Neural progenitor cell (in vitro differentiated cells): Measurements from ENCODE around the gene NT5C2. TPM values are rescaled to one million over a fixed set of nuclear protein-coding genes. Genes with fewer than 3 reads are reported as not detected.

ENCODE experiments used
- DNase-seq: peaks from one replicate; pipeline ENCODE4 v3.0.0-alpha.2; 2016; ENCODE audit warnings: low spot score
- H2AFZ ChIP-seq: fragments of 200-600 bp; sonication (generic); replicated peaks from 2 replicates; pipeline ENCODE4 v1.6.1; 2016; ENCODE audit warnings: antibody characterized with exemption
- H3F3A ChIP-seq: fragments of 200-600 bp; sonication (generic); 2 replicates; pipeline ENCODE4 v1.6.1; 2016; ENCODE audit warnings: antibody characterized with exemption, low read depth
- H3K27ac ChIP-seq: fragments of 200-600 bp; sonication (generic); 2 replicates; pipeline ENCODE4 v1.5.1; 2016; ENCODE audit warnings: mild to moderate bottlenecking
- H3K27me3 ChIP-seq: fragments of 200-600 bp; sonication (generic); 2 replicates; pipeline ENCODE4 v1.6.1; 2016; ENCODE audit warnings: mild to moderate bottlenecking, moderate library complexity
- H3K36me3 ChIP-seq: fragments of 200-600 bp; sonication (generic); 2 replicates; pipeline ENCODE4 v1.5.1; 2016
- H3K4me1 ChIP-seq: fragments of 200-600 bp; sonication (generic); 2 replicates; pipeline ENCODE4 v1.6.1; 2016; ENCODE audit warnings: mixed run types
- H3K4me2 ChIP-seq: fragments of 200-600 bp; sonication (generic); 2 replicates; pipeline ENCODE4 v1.6.1; 2016
- H3K4me3 ChIP-seq: fragments of 200-600 bp; sonication (generic); 2 replicates; pipeline ENCODE4 v1.5.1; 2016
- H3K79me2 ChIP-seq: fragments of 200-600 bp; sonication (generic); 2 replicates; pipeline ENCODE4 v1.6.1; 2016; ENCODE audit warnings: low read depth
- H3K9ac ChIP-seq: fragments of 200-600 bp; sonication (generic); 2 replicates; pipeline ENCODE4 v1.6.1; 2016
- H3K9me3 ChIP-seq: fragments of 200-600 bp; sonication (generic); 2 replicates; pipeline ENCODE4 v1.5.1; 2016; ENCODE audit warnings: low read depth
- H4K20me1 ChIP-seq: fragments of 200-600 bp; sonication (generic); 2 replicates; pipeline ENCODE4 v1.6.1; 2016; ENCODE audit warnings: low read depth
- H3K27ac Mint-ChIP-seq: 3 replicates; pipeline ENCODE4 v1.8.0; 2021; ENCODE audit warnings: mixed read lengths
- H3K27me3 Mint-ChIP-seq: 2 replicates; pipeline ENCODE4 v1.8.0; 2022; ENCODE audit warnings: low read depth, mild to moderate bottlenecking, inconsistent platforms, moderate library complexity, mixed read lengths; ENCODE audit not compliant: insufficient read depth
- H3K36me3 Mint-ChIP-seq: 3 replicates; pipeline ENCODE4 v1.8.0; 2021; ENCODE audit warnings: mixed read lengths
- H3K4me1 Mint-ChIP-seq: 3 replicates; pipeline ENCODE4 v1.8.0; 2021; ENCODE audit warnings: mixed read lengths
- H3K4me3 Mint-ChIP-seq: 3 replicates; pipeline ENCODE4 v1.8.0; 2021; ENCODE audit warnings: mild to moderate bottlenecking, moderate library complexity, mixed read lengths
- H3K9me3 Mint-ChIP-seq: 3 replicates; pipeline ENCODE4 v1.8.0; 2020; ENCODE audit warnings: mixed read lengths
- CTCF ChIP-seq: fragments of 200-600 bp; sonication (generic); IDR thresholded peaks from 2 replicates; pipeline ENCODE4 v1.5.1; 2017; ENCODE audit warnings: antibody characterized with exemption, mild to moderate bottlenecking
- EZH2 ChIP-seq: fragments of 200-600 bp; sonication (generic); IDR thresholded peaks from 2 replicates; pipeline ENCODE4 v1.6.1; 2017; ENCODE audit warnings: antibody characterized with exemption, mild to moderate bottlenecking, moderate library complexity
- EZH2phosphoT487 ChIP-seq: fragments of 200-600 bp; sonication (generic); IDR thresholded peaks from 2 replicates; pipeline ENCODE4 v1.6.1; 2017; ENCODE audit warnings: antibody characterized with exemption
- total RNA-seq: library from RNA; depleted of rRNA; stranded (reverse); fragments of >200 nt; gene quantifications from 2 replicates; pipeline ENCODE4 v1.2.3, GENCODE V29; 2015; ENCODE audit warnings: low replicate concordance

Gene NT5C2
- total RNA-seq, 1 donor from 2014 or later, result 63.6 TPM

GRCh38 chr10:103053659-103054581 is 139.2 kb downstream of the NT5C2 start:
- Histone ChIP-seq H3K4me2 (peak overlapping the region; percentile 35), H3K79me2 (no peaks in the 10 kb centered on the region), H3K4me3 (no peak overlapping the region), H3F3A (peaks cover 4% of the 10 kb centered on the region), H3K27me3 (no peaks in the 10 kb centered on the region), H2AFZ (no peak overlapping the region), H4K20me1 (peaks cover 6% of the 10 kb centered on the region), H3K9ac (no peak overlapping the region), H3K9me3 (no peaks in the 10 kb centered on the region), H3K27ac (no peak overlapping the region), H3K36me3 (no peaks in the 10 kb centered on the region), H3K4me1 (peaks cover 4% of the 10 kb centered on the region)
- Mint-ChIP-seq H3K36me3 (no peaks in the 10 kb centered on the region), H3K27me3 (no peaks in the 10 kb centered on the region), H3K4me1 (peaks cover 19% of the 10 kb centered on the region), H3K9me3 (no peaks in the 10 kb centered on the region), H3K4me3 (peak overlapping the region; percentile 71), H3K27ac (peak overlapping the region; percentile 67)
- TF ChIP-seq EZH2phosphoT487 (no peak), EZH2 (no peak), CTCF (peak; percentile 46)
- DNase-seq, result peak; percentile 78

DNA sequence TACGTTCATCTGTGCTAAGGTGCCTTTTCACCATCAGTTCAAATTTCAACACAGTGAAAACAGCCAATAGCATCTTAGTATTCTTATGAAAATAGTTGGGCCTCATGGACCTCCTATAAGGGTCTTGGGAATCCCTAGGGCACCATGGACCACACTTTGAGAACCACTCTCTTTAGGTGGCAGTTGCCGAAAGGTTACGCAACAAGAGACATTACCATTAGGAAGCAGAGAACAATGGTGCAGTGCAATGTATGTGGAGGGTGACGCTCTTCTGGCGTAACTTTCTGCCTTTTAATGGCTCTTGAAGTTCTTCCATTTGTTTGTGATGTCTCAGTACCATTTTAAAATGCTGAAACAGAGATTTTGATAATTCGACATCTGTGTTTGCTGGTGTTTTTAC is 143.8 kb downstream of the NT5C2 start:
- H3K4me3 ChIP-seq, result no peak overlapping the region
- no peak overlapping the region for H3K4me3 Mint-ChIP-seq
- H3K36me3 Mint-ChIP-seq, result no peaks in the 10 kb centered on the region
- H3K27me3 ChIP-seq, result no peaks in the 10 kb centered on the region
- H3K36me3 ChIP-seq, result no peaks in the 10 kb centered on the region
- H2AFZ ChIP-seq, result no peak overlapping the region
- peaks cover 15% of the 10 kb centered on the region for H3K4me1 ChIP-seq
- peaks cover 6% of the 10 kb centered on the region for H4K20me1 ChIP-seq
- H3K9me3 ChIP-seq, result no peaks in the 10 kb centered on the region
- no peaks in the 10 kb centered on the region for H3K79me2 ChIP-seq
- no peak overlapping the region for H3K9ac ChIP-seq
- H3F3A ChIP-seq, result peaks cover 3% of the 10 kb centered on the region
- H3K27ac ChIP-seq, result no peak overlapping the region
- no peak for TF ChIP-seq CTCF
- no peak for TF ChIP-seq EZH2phosphoT487
- TF ChIP-seq EZH2, result no peak
- no peaks in the 10 kb centered on the region for H3K9me3 Mint-ChIP-seq
- H3K27me3 Mint-ChIP-seq, result no peaks in the 10 kb centered on the region
- H3K4me1 Mint-ChIP-seq, result peaks cover 25% of the 10 kb centered on the region
- no peak overlapping the region for H3K4me2 ChIP-seq
- DNase-seq, result no peak
- H3K27ac Mint-ChIP-seq, result no peak overlapping the region

DNA sequence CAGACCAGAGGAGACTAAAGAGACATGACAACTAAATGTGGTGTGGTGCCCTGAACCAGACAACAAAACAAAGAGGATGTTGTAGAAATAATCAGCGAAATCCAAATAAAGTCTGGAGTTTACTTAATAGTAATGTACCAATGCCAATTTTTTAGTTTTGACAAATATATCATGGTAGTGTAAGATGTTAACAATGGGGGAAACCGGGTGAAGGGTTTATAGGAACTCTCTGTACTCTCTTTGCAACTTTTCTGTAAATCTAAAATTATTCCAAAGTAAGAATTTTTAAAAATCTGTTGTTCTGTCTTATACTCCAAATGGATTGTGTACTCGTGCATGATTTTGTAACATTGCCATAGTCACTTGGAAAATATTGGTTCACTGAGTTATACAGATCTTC is 145.7 kb downstream of the NT5C2 start:
- TF ChIP-seq EZH2 (no peak), EZH2phosphoT487 (no peak), CTCF (no peak)
- H3F3A ChIP-seq, result no peaks in the 10 kb centered on the region
- H3K36me3 Mint-ChIP-seq, result no peaks in the 10 kb centered on the region

More for the DNA sequence above, 145.7 kb downstream of the NT5C2 start:
- Histone ChIP-seq H3K9ac (no peak overlapping the region), H3K9me3 (no peaks in the 10 kb centered on the region), H3K4me2 (no peak overlapping the region), H3K4me3 (no peak overlapping the region), H3K27ac (no peak overlapping the region), H4K20me1 (no peaks in the 10 kb centered on the region), H3K36me3 (no peaks in the 10 kb centered on the region), H3K4me1 (peaks cover 14% of the 10 kb centered on the region), H3K27me3 (no peaks in the 10 kb centered on the region), H3K79me2 (no peaks in the 10 kb centered on the region), H2AFZ (no peak overlapping the region)
- no peaks in the 10 kb centered on the region for H3K9me3 Mint-ChIP-seq
- H3K27ac Mint-ChIP-seq, result no peak overlapping the region
- H3K4me3 Mint-ChIP-seq, result no peak overlapping the region
- H3K27me3 Mint-ChIP-seq, result no peaks in the 10 kb centered on the region
- DNase-seq, result no peak
- H3K4me1 Mint-ChIP-seq, result peaks cover 22% of the 10 kb centered on the region
